NB4 (cell line): Measurements from ENCODE around the gene FUOM.
"Not testable (repeated sequence)": the region's sequence is repeated elsewhere in the genome, so short reads cannot be mapped to it uniquely, and the experiment has no call there.

Experiments used
- DNase-seq: peaks from one replicate; pipeline ENCODE4 v3.0.0; 2010; ENCODE audit warnings: low read depth
- H3K4me3 ChIP-seq: one replicate; pipeline ENCODE4 v1.5.1; 2011; ENCODE audit warnings: mild to moderate bottlenecking, low read depth, low read length, moderate library complexity
- MYC ChIP-seq: IDR thresholded peaks from 2 replicates; pipeline ENCODE4 v1.6.1; 2011; ENCODE audit warnings: low read depth, low read length
- POLR2A ChIP-seq: IDR thresholded peaks from 2 replicates; pipeline ENCODE4 v1.6.1; 2011; ENCODE audit warnings: mild to moderate bottlenecking; ENCODE audit not compliant: insufficient read length; ENCODE audit errors: extremely low read depth
- TF ChIP-seq, protein P1 (sequence below): IDR thresholded peaks from one replicate; pipeline ENCODE4 v1.5.1; 2012; ENCODE audit warnings: low read depth, low read length
- TF ChIP-seq, protein P2 (sequence below): IDR thresholded peaks from 2 replicates; pipeline ENCODE4 v1.6.1; 2011; ENCODE audit warnings: low read depth, low read length

FUOM gene

DNA sequence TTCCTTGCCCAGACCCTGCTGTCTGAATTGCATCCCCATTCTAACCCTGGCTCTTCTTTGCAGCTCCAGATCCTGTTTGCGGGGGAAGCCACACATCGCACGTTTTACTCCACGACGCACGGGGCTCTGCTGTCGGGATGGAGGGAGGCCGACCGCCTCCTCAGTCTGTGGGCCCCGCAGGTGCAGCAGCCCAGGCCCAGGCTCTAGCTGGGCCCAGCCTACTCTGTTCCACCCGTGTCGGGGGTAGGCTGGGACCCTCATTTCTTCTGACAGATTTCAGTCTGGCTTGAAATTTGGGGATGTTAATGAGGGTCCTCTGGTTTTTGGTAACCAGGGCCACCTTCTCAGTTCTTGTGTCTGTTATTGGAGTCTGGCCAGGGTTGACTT, 33.4 kb upstream of the FUOM start:
- TF ChIP-seq, protein P1, sequence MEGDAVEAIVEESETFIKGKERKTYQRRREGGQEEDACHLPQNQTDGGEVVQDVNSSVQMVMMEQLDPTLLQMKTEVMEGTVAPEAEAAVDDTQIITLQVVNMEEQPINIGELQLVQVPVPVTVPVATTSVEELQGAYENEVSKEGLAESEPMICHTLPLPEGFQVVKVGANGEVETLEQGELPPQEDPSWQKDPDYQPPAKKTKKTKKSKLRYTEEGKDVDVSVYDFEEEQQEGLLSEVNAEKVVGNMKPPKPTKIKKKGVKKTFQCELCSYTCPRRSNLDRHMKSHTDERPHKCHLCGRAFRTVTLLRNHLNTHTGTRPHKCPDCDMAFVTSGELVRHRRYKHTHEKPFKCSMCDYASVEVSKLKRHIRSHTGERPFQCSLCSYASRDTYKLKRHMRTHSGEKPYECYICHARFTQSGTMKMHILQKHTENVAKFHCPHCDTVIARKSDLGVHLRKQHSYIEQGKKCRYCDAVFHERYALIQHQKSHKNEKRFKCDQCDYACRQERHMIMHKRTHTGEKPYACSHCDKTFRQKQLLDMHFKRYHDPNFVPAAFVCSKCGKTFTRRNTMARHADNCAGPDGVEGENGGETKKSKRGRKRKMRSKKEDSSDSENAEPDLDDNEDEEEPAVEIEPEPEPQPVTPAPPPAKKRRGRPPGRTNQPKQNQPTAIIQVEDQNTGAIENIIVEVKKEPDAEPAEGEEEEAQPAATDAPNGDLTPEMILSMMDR = no peak
- TF ChIP-seq MYC = no peak
- TF ChIP-seq POLR2A = no peak
- TF ChIP-seq, protein P2, sequence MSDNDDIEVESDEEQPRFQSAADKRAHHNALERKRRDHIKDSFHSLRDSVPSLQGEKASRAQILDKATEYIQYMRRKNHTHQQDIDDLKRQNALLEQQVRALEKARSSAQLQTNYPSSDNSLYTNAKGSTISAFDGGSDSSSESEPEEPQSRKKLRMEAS = no peak
- DNase-seq = no peak
- no peak overlapping the region for H3K4me3 ChIP-seq

GRCh38 chr10:133390597-133391248, 32.9 kb upstream of the FUOM start:
- TF ChIP-seq POLR2A = no peak
- TF ChIP-seq, protein P2 = no peak
- no peak for TF ChIP-seq MYC
- TF ChIP-seq, protein P1 = no peak
- peak overlapping the region; percentile 61 for H3K4me3 ChIP-seq

GRCh38 chr10:133388973-133389818, 31.4 kb upstream of the FUOM start:
- TF ChIP-seq, protein P1 = no peak
- TF ChIP-seq POLR2A (peak; percentile 24), MYC (no peak)
- TF ChIP-seq, protein P2 = no peak
- DNase-seq = peak; percentile 80
- H3K4me3 ChIP-seq = peak overlapping the region; percentile 61

More at GRCh38 chr10:133390597-133391248, 32.9 kb upstream of the FUOM start:
- DNase-seq = no peak

- DNase-seq = peak; percentile 81
- TF ChIP-seq, protein P2 = peak; percentile 45; the same call in 1 of the 2 replicates
- TF ChIP-seq, protein P1 = no peak
- TF ChIP-seq MYC = no peak
- H3K4me3 ChIP-seq = peak overlapping the region; percentile 61
These were observed 30.6 kb upstream of the FUOM start for GRCh38 chr10:133388236-133388972.

GRCh38 chr10:133386951-133387350, 29.1 kb upstream of the FUOM start:
- not testable (repeated sequence) for H3K4me3 ChIP-seq, DNase-seq

DNA sequence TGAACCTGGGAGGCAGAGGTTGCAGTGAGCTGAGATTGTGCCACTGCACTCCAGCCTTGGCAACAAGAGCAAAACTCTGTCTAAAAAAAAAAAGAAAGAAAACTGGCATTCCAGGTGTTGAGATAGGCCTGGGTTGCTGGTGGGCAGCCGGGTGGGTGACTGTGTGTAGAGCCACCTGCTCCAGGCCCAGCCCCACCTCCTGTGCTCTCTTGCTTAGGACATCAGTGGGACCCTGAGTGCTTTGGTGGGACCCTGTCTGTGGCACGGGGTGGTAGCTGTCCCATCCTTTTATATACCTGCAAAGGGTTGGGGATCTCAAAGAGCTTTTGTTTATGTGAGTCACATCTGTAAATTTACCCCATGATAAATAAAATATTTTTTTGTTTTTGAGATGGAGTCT, 27.4 kb upstream of the FUOM start:
- no peak overlapping the region for H3K4me3 ChIP-seq
- TF ChIP-seq POLR2A (no peak), MYC (no peak)
- TF ChIP-seq, protein P1 = no peak
- TF ChIP-seq, protein P2 = no peak
- no peak for DNase-seq
